KOPT-K1 (cell line): ENCODE results near the gene EPHA3.

Experiments used
- H3K27ac ChIP-seq: fragments of 200-600 bp; sonication (generic); 2 replicates; pipeline ENCODE4 v1.5.1; 2016; ENCODE audit warnings: antibody characterized with exemption, mild to moderate bottlenecking, low read depth, low read length; ENCODE audit not compliant: poor library complexity, severe bottlenecking
- H3K36me3 ChIP-seq: fragments of 200-600 bp; sonication (generic); 2 replicates; pipeline ENCODE4 v1.5.1; 2017; ENCODE audit warnings: antibody characterized with exemption, mild to moderate bottlenecking, low read length, moderate library complexity; ENCODE audit not compliant: insufficient read depth
- H3K9me3 ChIP-seq: fragments of 200-600 bp; sonication (generic); 2 replicates; pipeline ENCODE4 v1.5.1; 2017; ENCODE audit warnings: antibody characterized with exemption, low read length, mild to moderate bottlenecking; ENCODE audit not compliant: insufficient read depth, poor library complexity, severe bottlenecking

EPHA3 gene

GRCh38 chr3:89238846-89239245 is 131.4 kb downstream of the EPHA3 start:
- Histone ChIP-seq H3K9me3 (no peaks in the 10 kb centered on the region), H3K27ac (no peak overlapping the region), H3K36me3 (no peaks in the 10 kb centered on the region)

GRCh38 chr3:89239774-89240173 is 132.4 kb downstream of the EPHA3 start:
- H3K36me3 ChIP-seq: no peaks in the 10 kb centered on the region

DNA sequence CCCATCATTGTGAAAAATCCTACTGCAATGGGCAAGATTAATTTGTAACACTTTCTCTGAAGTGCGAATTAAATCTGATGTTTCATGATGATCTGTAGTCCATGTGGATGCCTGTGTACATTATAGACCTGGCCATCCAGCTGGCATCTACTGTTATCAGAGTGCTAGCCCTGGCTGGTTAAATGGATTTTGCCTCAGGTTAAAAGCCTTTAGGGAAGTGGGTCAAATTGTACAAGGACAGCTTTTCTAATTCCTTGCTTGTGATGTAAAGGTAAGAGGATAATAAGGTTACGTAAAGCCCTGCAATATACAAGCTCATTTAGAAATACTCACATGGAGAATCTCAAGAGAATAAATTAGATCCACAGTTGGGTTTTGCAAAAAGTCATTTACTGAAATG is 138.2 kb downstream of the EPHA3 start:
- H3K27ac ChIP-seq: no peak overlapping the region
- no peaks in the 10 kb centered on the region for H3K36me3 ChIP-seq
- no peaks in the 10 kb centered on the region for H3K9me3 ChIP-seq

More at GRCh38 chr3:89239774-89240173, 132.4 kb downstream of the EPHA3 start:
- H3K27ac ChIP-seq: no peak overlapping the region
- H3K9me3 ChIP-seq: no peaks in the 10 kb centered on the region

- Histone ChIP-seq H3K9me3 (no peaks in the 10 kb centered on the region), H3K36me3 (no peaks in the 10 kb centered on the region), H3K27ac (no peak overlapping the region)
Measured at GRCh38 chr3:89246326-89246725, 138.9 kb downstream of the EPHA3 start.

DNA sequence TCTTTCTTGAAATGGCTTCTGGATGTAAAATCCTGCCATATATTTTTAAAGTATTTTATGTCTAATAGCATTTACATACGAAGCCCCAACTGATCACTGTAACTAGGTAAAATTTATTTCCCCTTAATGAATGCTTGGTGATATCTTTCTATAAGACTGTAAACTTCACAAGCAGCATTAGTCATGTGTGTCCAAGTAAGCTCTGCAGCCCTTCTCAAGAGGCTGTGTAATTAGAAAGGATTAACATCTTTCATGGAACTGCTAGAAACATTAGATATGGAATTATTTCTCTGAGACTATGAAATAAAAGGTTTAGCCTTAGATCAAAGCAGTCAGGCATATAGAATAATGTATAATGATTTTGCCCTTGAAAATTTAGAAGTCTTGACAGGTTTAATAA is 143.3 kb downstream of the EPHA3 start:
- Histone ChIP-seq H3K27ac (no peak overlapping the region), H3K9me3 (no peaks in the 10 kb centered on the region), H3K36me3 (no peaks in the 10 kb centered on the region)

GRCh38 chr3:89252016-89252415 is 144.6 kb downstream of the EPHA3 start:
- Histone ChIP-seq H3K36me3 (no peaks in the 10 kb centered on the region), H3K27ac (no peak overlapping the region), H3K9me3 (no peaks in the 10 kb centered on the region)

GRCh38 chr3:89252860-89253259 is 145.4 kb downstream of the EPHA3 start:
- no peak overlapping the region for H3K27ac ChIP-seq
- no peaks in the 10 kb centered on the region for H3K36me3 ChIP-seq
- H3K9me3 ChIP-seq: no peaks in the 10 kb centered on the region

DNA sequence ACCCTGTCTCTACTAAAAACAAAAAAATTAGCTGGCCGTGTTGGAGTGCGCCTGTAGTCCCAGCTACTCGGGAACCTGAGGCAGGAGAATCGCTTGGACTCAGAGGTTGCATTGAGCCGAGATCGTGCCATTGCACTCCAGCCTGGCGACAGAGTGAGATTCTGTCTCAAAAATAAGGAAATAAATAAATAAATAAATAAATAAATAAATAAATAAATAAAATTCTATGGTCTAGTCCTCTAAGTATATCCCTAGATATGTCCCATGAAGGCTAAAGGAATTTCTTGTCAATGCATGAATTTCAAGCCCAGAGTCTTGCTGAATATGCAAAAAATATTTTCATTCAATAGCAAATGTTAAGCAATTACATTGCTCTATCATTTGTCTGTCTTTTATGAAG is 149.0 kb downstream of the EPHA3 start:
- Histone ChIP-seq H3K9me3 (no peaks in the 10 kb centered on the region), H3K36me3 (no peaks in the 10 kb centered on the region), H3K27ac (no peak overlapping the region)

- Histone ChIP-seq H3K36me3 (no peaks in the 10 kb centered on the region), H3K27ac (no peak overlapping the region), H3K9me3 (no peaks in the 10 kb centered on the region)
Measured at GRCh38 chr3:89256882-89257281, 149.5 kb downstream of the EPHA3 start.

DNA sequence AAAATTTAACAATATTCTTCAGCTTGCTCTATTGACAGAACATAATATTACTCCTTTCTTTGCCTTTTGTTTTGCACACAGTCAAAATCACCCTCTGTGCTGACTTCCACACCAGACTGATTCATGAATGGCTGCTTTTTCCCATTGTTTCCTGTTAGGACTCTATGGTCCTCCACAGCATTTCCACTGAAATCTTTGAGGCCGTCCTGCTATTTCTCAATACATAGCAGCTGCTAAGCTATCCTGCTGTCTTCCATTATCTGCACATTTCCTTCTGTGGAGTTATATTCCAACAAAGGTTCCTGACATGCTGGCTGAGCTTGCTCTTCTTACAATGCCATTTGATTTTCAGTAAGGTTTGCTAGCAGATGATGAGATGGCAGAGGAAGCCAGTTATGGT is 153.3 kb downstream of the EPHA3 start:
- Histone ChIP-seq H3K27ac (no peak overlapping the region), H3K36me3 (no peaks in the 10 kb centered on the region), H3K9me3 (no peaks in the 10 kb centered on the region)

DNA sequence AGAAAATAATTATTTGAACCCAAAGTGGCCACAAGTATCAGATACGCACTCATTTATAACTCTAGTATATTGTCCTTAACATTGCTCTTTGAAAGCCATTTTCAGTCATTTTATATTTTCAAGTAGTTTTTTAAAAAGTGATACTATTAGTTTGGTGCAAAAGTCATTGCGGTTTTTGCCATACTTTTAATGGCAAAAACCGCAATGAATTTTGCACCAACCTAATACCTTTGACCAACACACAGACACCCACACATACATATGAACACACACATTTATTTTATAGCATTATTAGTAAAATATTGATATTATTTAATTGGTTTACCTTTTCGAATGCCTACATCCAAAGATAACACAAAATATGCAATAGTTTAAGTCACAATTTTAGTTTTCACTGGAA is 154.3 kb downstream of the EPHA3 start:
- Histone ChIP-seq H3K27ac (no peak overlapping the region), H3K36me3 (no peaks in the 10 kb centered on the region), H3K9me3 (no peaks in the 10 kb centered on the region)

DNA sequence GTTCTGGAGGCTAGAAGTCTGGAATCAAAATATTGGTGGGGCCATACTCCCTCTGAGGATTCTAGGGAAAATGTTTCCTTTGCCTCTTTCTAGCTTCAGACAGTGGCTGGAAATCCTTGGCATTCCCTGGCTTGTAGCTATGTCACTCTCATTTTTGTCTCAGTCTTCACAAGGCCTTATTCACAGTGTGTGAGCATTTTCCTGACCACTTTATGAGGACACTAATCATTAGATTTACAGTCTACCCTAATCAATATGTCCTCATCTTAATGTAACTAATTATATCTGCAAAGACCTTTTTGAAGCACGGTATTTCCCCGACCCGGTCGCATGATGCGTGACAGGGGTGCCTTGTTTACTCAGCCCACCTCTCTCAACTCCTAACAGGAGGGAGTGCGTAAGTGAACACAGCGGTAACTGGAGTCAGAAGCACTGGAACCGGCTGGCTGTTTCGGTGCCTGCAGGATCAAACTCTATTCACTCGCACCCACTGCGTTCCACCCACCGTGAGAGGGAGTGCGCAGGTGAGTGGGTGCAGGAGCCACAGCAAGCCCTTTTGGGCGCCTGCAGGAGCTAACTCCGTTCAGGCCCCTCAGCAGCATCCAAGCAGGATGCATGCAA is 155.0 kb downstream of the EPHA3 start:
- Histone ChIP-seq H3K9me3 (no peaks in the 10 kb centered on the region), H3K36me3 (no peaks in the 10 kb centered on the region), H3K27ac (no peak overlapping the region)

DNA sequence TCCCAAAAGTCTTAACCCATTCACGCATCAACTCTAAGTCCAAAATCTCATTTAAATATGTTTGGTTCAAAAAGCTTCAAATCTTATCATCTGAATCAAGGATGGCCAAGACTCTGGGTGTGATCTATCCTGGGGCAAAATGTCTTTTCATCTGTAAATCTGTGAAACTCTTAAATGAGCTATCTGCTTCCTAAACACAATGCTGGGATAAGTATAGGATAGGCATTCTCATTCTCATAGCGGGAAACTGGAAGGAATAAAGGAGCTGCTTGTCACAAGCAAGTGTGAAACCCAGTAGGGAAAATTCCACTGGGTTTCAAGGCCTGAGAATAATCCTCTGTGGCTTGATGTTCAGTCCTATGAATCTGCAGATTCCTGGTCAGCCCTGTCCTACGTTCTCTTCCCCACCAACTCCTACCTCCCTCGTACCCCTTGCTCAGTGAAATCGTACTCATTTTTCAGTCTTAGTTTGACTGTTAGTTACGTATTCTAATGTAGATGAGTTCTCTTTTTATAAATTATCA is 156.7 kb downstream of the EPHA3 start:
- Histone ChIP-seq H3K27ac (no peak overlapping the region), H3K36me3 (no peaks in the 10 kb centered on the region), H3K9me3 (no peaks in the 10 kb centered on the region)

DNA sequence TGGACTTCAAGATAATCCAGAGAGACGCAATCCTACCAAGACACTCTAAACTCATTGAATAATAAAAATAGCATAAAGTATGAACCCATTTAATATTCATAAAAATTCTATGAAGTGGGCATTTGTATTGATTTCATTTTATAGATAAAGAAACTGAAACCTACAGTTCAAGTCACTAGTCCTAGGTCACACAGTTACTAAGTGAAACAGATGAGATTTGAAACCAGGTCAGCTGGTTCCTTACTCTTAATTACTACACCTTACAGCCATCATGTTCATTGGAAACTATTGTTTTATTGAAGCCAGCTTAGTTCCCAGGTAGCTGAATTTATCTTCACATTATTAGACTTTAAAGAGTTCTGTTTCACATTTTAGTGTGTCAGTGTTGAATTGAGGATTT is 158.7 kb downstream of the EPHA3 start:
- H3K36me3 ChIP-seq: no peaks in the 10 kb centered on the region
- no peaks in the 10 kb centered on the region for H3K9me3 ChIP-seq
- no peak overlapping the region for H3K27ac ChIP-seq

DNA sequence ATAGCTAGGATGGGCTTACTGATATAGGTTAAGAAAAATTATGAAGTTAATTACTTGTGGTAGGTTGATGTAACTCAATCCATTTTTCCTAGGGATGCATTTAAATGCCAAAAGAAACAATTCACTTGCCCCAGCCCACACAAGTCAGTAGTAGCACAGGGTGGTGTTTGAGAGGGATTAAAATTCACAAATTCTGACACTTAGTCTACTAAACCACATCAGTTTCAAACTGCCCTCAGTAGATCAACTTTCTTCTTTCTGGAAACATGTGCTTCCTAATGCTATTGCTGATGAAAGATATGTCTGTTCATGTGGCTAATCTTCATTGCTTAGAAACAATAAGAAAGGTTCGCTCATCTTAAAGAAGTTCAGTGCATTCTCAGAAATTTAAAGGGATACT is 160.6 kb downstream of the EPHA3 start:
- Histone ChIP-seq H3K9me3 (no peaks in the 10 kb centered on the region), H3K36me3 (no peaks in the 10 kb centered on the region), H3K27ac (no peak overlapping the region)

GRCh38 chr3:89270201-89270600 is 162.8 kb downstream of the EPHA3 start:
- no peak overlapping the region for H3K27ac ChIP-seq
- H3K36me3 ChIP-seq: no peaks in the 10 kb centered on the region

More at GRCh38 chr3:89270201-89270600, 162.8 kb downstream of the EPHA3 start:
- H3K9me3 ChIP-seq: no peaks in the 10 kb centered on the region
